Measurements from ENCODE around the gene MMP25.
A peak's percentile ranks its signal among the peaks of the same experiment; 100 is the strongest.

The MMP25 gene

GRCh38 chr16:3101841-3102470 is 55.6 kb downstream of the MMP25 start:
- no peak for DNase-seq (ENCODE audit: low spot score)
- no peaks in the 10 kb centered on the region for H3K36me3 Mint-ChIP-seq (ENCODE audit: low read depth)
- peak overlapping the region; percentile 73 for H3K4me3 Mint-ChIP-seq
- H3K27ac Mint-ChIP-seq, result peak overlapping the region; percentile 88
- H3K9me3 Mint-ChIP-seq, result no peaks in the 10 kb centered on the region
- H3K27me3 Mint-ChIP-seq (ENCODE audit: low read depth), result no peaks in the 10 kb centered on the region
- peaks cover 41% of the 10 kb centered on the region for H3K4me1 Mint-ChIP-seq (ENCODE audit: low read depth)

- Mint-ChIP-seq H3K4me3 (peak overlapping the region; percentile 82), H3K27ac (peak overlapping the region; percentile 88), H3K36me3 (ENCODE audit: low read depth) (no peaks in the 10 kb centered on the region), H3K4me1 (ENCODE audit: low read depth) (peaks cover 26% of the 10 kb centered on the region), H3K27me3 (ENCODE audit: low read depth) (peaks cover 8% of the 10 kb centered on the region), H3K9me3 (no peaks in the 10 kb centered on the region)
- peak; percentile 91 for DNase-seq (ENCODE audit: low spot score)
These were observed 60.0 kb downstream of the MMP25 start for GRCh38 chr16:3106205-3106928.

All from T-helper 2 cell treated with Interferon-gamma antibody and Interleukin-4, amounts not matched to agents 5 μg/mL and 100 μg/mL, for 36 hours (primary cell).